ENCODE measurements around the gene BDH1.

The BDH1 gene

GRCh38 chr3:197547306-197548011 is 8.3 kb downstream of the BDH1 start:
- no peak for DNase-seq

GRCh38 chr3:197546307-197547085 is 9.3 kb downstream of the BDH1 start:
- DNase-seq: no peak

- DNase-seq: no peak
Measured at GRCh38 chr3:197545571-197545970, 10.2 kb downstream of the BDH1 start.

- DNase-seq: no peak
Measured at GRCh38 chr3:197545101-197545500, 10.7 kb downstream of the BDH1 start.

DNA sequence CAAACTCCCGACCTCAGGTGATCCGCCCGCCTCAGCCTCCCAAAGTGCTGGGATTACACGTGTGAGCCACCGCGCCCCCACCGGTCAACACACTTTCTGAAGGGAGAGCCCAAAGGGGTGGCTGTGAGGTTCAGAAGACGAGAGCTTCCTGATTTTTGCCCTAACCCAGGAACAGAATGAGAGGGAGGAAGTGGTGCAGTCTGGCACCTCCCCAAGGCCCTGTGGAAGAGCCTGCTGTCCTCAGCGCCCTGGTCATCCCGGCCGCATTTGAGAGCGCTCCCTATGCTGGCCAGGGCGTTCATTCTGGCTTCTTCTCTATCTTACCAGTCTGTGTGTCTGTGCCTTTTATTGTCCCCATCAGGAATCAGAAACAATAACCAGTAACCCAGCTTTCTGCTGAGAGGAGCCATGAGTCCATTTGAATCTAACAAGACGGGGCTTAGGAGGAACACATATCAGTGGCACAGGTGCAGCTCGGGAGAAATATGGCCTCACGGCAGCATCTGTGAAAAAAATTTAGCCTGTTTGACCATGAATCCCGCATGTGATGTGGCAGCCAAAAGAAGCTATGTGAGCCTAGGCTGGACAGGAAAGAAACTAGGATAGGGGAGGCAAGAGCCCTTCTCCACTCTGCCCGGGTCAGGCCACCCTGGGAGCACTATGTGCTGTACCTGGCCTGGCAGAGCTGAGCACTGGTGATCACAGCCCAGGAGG is 12.9 kb downstream of the BDH1 start:
- DNase-seq: no peak

- peak; percentile 19 for DNase-seq
Measured at GRCh38 chr3:197541756-197542539, 13.8 kb downstream of the BDH1 start.

- DNase-seq: no peak
Measured at GRCh38 chr3:197540961-197541377, 14.8 kb downstream of the BDH1 start.

GRCh38 chr3:197539651-197540051 is 16.1 kb downstream of the BDH1 start:
- DNase-seq: no peak

- DNase-seq: no peak
Measured at GRCh38 chr3:197533927-197534725, 21.6 kb downstream of the BDH1 start.

DNA sequence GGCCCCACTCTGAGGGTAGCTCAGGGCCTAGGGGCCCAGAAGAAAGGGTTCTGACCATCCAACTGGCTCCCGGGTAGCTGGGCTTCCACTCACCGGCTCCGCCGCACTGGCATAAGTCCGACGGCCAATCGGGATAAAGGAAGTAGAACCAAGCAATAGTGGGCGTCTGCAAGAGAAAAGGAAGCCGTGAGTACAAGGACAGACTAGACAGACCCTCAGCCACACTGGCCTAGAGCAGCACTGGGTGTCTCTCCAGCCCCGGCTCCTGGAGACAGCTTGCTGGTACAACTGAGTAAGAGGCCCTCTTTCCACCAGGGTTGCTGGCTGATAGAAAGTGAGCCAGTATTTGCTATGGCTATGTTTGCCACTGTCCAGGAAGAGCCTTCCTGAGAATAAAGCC is 22.4 kb downstream of the BDH1 start:
- DNase-seq: no peak

DNA sequence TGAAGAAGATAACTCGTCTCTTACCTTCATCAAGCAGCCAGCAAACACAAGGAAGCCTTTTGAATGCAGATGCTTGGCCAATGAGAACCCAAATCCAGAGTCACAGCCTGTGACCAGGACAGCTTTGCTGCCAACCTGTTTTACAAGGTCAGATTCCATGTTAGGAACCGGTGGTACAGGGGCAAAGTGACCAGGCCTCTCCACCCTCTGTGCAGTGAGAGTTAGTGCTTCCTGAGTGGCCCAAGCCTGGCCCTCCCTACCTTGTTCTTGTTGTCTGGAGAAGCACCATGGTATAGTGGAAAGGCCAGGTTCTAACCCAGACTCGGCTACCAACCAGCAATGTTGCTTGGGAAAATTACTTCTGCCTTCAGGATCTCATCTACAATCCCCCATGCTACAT is 23.4 kb downstream of the BDH1 start:
- DNase-seq: no peak

DNA sequence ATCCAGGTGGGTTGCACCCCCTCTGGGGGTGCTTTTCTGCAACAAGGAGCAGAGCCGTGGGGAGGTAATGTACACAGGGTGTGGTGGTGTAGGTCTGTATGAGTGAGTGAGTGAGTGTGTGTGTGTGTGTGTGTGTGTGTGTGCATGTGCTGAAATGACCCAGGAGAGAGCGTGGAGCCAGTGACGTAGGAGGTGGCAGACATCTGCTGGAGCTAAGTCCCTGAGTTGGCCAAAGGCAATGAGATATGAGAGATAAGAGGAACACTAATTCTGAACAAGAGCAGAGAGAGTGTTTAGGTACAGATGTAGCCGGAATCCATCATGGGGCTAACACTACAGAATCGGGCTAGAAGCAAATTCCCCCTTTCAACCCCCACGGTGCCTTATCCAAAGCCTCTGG is 27.6 kb downstream of the BDH1 start:
- DNase-seq: no peak

GRCh38 chr3:197527569-197527968 is 28.2 kb downstream of the BDH1 start:
- DNase-seq: no peak

GRCh38 chr3:197525706-197526105 is 30.1 kb downstream of the BDH1 start:
- DNase-seq: no peak

GRCh38 chr3:197524128-197524527 is 31.6 kb downstream of the BDH1 start:
- no peak for DNase-seq

DNA sequence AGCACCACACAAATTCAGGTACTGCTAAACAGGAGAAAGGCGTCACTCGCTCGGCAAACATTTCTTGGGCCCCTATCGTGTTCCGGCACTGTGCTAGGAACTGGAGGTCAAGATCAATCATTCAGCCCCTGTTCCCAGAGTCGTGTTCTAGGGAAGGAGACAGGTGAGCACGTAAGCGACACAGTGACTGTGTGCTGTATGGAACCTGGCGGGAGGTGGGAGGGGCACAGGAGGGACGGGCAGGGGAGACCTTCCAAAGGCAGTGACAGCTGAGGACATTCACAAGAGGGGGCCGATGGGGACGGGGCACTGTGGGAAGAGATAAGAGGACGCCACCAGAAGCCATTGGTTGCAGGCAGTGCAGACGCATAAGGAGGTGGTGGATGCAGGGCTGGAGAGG is 32.2 kb downstream of the BDH1 start:
- DNase-seq: no peak

- DNase-seq: no peak
Measured at GRCh38 chr3:197522881-197523441, 32.8 kb downstream of the BDH1 start.

DNA sequence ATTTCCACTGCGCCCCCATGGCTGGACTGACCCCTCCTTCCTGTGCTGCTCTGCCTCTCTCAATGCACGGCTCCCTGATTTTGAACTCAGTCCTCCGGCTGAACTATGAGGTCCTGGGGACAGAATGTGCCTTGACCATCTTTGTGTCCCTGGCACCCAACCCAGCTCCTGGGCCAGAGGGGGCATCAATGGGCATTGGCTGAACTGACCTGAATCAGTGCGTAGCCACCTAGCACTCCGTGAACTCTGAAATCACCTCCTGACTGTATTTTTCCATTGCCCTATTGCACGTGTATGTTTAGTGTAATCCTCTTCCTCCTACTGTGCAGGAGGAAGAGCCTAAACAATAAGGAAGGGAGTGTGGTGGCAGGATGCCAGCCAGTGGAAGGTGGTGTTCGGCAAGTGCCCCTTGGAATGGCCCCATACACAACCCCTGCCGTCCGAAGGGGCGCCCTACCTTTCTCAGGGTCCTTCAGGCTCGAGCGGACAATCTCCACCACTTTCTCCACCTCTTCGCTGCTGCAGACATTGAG is 33.5 kb downstream of the BDH1 start:
- DNase-seq: no peak

DNA sequence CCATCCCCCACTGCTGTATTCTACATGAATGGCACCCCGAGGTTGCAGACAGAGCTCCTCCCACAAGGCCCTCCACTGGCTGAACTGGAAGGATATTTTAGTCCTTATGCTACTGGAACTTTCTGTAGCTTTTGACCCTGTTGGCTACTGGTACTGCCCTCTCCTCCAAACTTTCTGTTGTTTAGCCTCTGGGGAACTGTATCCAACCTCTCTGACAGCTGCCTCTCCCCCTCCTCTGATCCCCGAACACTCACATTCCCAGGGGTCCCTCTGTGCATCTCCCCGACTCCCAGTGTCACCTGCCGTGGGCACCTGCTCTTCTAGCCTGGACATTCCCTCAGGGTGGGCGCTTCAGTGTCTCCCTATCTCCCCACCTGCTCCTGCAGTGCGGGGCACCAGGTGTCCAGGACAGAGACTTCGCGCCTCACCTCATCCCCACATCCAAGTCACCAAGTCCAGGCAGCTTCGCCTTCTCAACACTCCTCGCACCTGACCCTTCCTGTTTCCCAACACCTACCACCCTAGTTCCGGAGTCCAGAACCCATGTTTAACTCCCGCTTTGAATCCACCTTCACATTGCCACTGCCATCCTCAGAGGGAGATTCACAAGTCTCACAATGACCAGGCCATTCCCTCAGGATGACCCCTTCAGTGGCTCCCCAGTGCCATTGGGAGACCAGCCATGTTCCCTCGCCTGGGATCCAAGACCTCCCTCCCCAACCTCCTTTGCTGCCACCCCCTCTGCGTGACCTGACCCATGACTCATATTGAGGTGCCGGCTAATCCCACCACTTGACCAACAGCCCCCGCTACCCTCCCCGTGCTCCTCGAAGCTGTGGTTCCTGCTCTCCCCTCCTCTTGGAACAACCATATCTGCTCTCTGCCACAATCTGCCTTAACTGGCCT is 34.2 kb downstream of the BDH1 start:
- DNase-seq: no peak

Measured in NCI-H1092 treated with DMSO at 0.1 percent for 48 hours (cell line).